DOHH2 (cell line): ENCODE measurements around the gene BCL2L1.

Experiments used
- H3F3A ChIP-seq: fragments of 200-600 bp; sonication (generic), shearing (Covaris generic); 2 replicates; pipeline ENCODE4 v1.6.0; 2016; ENCODE audit warnings: antibody characterized with exemption, mild to moderate bottlenecking; ENCODE audit not compliant: control insufficient read depth, insufficient read depth
- H3K27ac ChIP-seq: fragments of 200-600 bp; sonication (generic); 2 replicates; pipeline ENCODE4 v1.5.1; 2014; ENCODE audit warnings: low read depth, mild to moderate bottlenecking, low read length, moderate library complexity
- H3K27me3 ChIP-seq: fragments of 200-600 bp; sonication (generic); 2 replicates; pipeline ENCODE4 v1.6.1; 2014; ENCODE audit warnings: mild to moderate bottlenecking, low read length, mixed read lengths; ENCODE audit not compliant: control insufficient read depth
- H3K36me3 ChIP-seq: fragments of 200-600 bp; sonication (generic); 2 replicates; pipeline ENCODE4 v1.6.1; 2014; ENCODE audit warnings: mild to moderate bottlenecking, low read length, moderate library complexity, mixed read lengths; ENCODE audit not compliant: control insufficient read depth
- H3K4me1 ChIP-seq: fragments of 200-600 bp; sonication (generic); 2 replicates; pipeline ENCODE4 v1.6.1; 2014; ENCODE audit warnings: mild to moderate bottlenecking, low read length, mixed read lengths; ENCODE audit not compliant: control insufficient read depth
- H3K4me2 ChIP-seq: fragments of 200-600 bp; sonication (generic); 2 replicates; pipeline ENCODE4 v1.6.0; 2014; ENCODE audit warnings: mild to moderate bottlenecking, low read length, moderate library complexity
- H3K4me3 ChIP-seq: fragments of 200-600 bp; sonication (generic); 2 replicates; pipeline ENCODE4 v1.5.1; 2014; ENCODE audit warnings: mild to moderate bottlenecking, low read length, mixed read lengths
- H3K79me2 ChIP-seq: fragments of 200-600 bp; sonication (generic); 2 replicates; pipeline ENCODE4 v1.6.1; 2014; ENCODE audit warnings: mild to moderate bottlenecking, low read length, mixed read lengths; ENCODE audit not compliant: control insufficient read depth
- H3K9me2 ChIP-seq: fragments of 200-600 bp; sonication (generic); replicated peaks from 2 replicates; pipeline ENCODE4 v1.6.1; 2014; ENCODE audit warnings: mild to moderate bottlenecking, low read length, mixed read lengths; ENCODE audit not compliant: control insufficient read depth
- H3K9me3 ChIP-seq: fragments of 200-600 bp; sonication (generic); 2 replicates; pipeline ENCODE4 v1.6.1; 2014; ENCODE audit warnings: antibody characterized with exemption, low read length, mixed read lengths; ENCODE audit not compliant: control insufficient read depth, insufficient read depth
- H4K20me1 ChIP-seq: fragments of 200-600 bp; sonication (generic); 2 replicates; pipeline ENCODE4 v1.6.0; 2014; ENCODE audit warnings: low read depth, mild to moderate bottlenecking, antibody characterized with exemption, low read length, moderate library complexity; ENCODE audit not compliant: control insufficient read depth, insufficient read depth
- CTCF ChIP-seq: fragments of 200-600 bp; sonication (generic); IDR thresholded peaks from one replicate; pipeline ENCODE4 v1.5.1; 2014; ENCODE audit warnings: antibody characterized with exemption, mild to moderate bottlenecking, low read depth, low read length; ENCODE audit not compliant: poor library complexity, severe bottlenecking
- EZH2phosphoT487 ChIP-seq: fragments of 200-600 bp; sonication (generic); IDR thresholded peaks from 2 replicates; pipeline ENCODE4 v1.6.1; 2017; ENCODE audit warnings: borderline replicate concordance, mild to moderate bottlenecking, antibody characterized with exemption, low read length, moderate library complexity, mixed read lengths

BCL2L1 gene

DNA sequence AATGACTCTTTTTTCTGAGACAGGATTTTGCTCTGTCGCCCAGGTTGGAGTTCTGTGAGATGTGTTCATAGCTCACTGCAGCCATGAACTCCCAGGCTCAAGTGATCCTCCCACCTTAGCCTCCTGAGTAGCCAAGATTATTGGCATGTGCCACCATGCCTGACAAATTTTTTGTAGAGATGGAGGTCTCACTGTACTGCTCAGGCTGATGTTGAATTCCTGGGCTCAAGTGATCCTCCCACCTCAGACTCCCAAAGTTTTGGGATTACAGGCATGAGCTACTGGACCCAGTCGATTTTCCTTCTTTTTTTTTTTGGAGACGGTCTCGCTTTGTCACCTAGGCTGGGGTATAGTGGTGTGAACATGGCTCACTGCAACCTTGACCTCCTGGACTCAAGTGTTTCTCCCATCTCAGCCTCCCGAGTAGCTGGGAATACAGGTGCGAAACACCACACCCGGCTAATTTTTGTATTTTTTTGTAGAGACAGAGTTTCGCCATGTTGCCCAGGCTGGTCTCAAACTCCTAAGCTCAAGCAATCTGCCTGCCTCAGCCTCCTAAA lies 24.3 kb downstream of the BCL2L1 start:
- H3K4me2 ChIP-seq: no peak overlapping the region
- no peak overlapping the region for H3K27ac ChIP-seq
- H4K20me1 ChIP-seq: no peaks in the 10 kb centered on the region
- TF ChIP-seq EZH2phosphoT487 (no peak), CTCF (no peak)
- no peaks in the 10 kb centered on the region for H3K36me3 ChIP-seq
- no peaks in the 10 kb centered on the region for H3K9me3 ChIP-seq
- H3K79me2 ChIP-seq: no peaks in the 10 kb centered on the region
- no peaks in the 10 kb centered on the region for H3K4me1 ChIP-seq
- no peaks in the 10 kb centered on the region for H3F3A ChIP-seq
- no peak overlapping the region for H3K4me3 ChIP-seq
- H3K9me2 ChIP-seq: no peaks in the 10 kb centered on the region
- no peaks in the 10 kb centered on the region for H3K27me3 ChIP-seq

DNA sequence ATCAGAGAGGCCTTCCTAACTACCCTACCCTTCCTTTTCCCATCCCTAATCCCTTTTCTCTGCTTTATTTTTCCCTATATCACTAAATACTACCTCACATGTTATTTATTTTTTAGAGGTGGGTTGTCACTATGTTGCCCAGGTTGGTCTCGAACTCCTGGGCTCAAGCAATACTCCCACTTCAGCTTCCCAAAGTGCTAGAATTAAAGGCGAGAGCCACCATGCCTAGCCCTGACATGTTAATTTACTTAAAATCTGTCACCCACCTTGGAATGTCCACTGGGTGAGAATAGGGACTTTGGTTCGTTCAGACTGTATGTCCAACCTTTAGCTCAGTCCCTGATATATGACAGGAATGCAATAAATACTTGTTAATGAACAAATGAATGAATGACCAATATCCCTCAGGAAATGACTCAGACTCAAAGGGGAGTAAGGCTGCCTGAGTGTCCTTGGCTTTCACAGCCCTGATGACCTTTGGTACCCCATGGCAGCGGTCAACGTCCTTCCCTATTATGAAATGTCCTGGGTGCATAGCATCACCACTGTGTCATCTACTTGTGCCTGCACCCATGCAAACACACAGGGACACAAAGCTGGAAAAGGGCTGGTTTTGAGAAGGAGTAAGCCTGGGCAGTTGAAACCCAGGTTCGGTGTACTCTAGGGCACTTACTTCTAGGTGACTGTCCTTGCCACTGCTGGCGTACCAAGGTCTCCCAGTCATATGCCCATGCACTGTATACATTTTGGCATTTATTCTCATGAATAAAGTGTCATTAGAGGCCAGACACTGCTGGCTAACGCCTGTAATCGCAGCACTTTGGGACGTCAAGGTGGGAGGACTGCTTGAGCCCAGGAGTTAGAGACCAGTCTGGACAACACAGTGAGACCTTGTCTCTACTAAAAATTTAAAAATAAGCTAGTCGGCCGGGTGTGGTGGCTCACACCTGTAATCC lies 26.5 kb downstream of the BCL2L1 start:
- Histone ChIP-seq H3K4me3 (no peak overlapping the region), H3F3A (peaks cover 5% of the 10 kb centered on the region), H3K36me3 (0 out of 2 replicates have a peak, but pooled peaks cover 4% of the 10 kb centered on the region), H3K9me2 (no peaks in the 10 kb centered on the region), H3K27ac (no peak overlapping the region), H3K27me3 (no peaks in the 10 kb centered on the region), H4K20me1 (no peaks in the 10 kb centered on the region), H3K79me2 (no peaks in the 10 kb centered on the region), H3K9me3 (no peaks in the 10 kb centered on the region), H3K4me2 (no peak overlapping the region), H3K4me1 (peaks cover 13% of the 10 kb centered on the region)
- no peak for TF ChIP-seq CTCF
- TF ChIP-seq EZH2phosphoT487: no peak

DNA sequence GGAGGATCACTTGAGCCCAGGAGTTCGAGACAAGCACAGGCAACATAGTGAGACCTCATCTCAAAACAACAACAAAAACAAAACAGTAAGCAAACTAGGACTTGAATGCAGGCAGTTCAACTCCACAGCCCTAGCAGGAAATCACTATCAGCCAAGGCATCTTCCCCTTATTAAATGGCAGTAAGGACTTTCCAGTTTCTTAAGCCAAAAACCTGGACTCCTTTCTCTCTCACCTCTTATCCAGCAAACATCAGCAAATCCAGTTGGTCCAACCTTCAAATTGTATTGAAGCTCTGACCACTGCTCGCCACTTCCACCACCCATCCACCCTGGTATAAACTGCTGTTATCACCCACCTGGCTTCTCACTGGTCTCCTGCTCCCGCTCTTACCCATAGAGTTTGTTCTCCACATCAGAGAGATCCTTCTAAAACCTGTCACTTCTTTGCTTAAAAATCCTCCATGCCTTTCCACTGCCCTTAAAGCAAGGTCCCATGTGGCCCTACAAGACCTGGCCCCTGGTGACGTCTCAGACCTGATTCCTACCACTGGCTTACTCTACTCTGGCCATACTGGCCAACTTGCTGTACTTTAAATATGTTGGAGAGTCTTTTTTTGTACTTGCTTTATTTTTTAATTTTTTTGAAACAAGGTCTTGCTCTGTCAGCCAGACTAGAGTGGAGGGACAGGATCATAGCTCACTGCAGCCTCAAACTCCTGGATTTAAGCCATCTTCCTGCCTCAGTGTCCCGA lies 27.6 kb downstream of the BCL2L1 start:
- no peak overlapping the region for H3K27ac ChIP-seq
- H3K9me2 ChIP-seq: no peaks in the 10 kb centered on the region
- H3K4me1 ChIP-seq: peaks cover 23% of the 10 kb centered on the region
- no peak overlapping the region for H3K4me3 ChIP-seq
- H3K4me2 ChIP-seq: no peak overlapping the region
- H4K20me1 ChIP-seq: no peaks in the 10 kb centered on the region
- no peaks in the 10 kb centered on the region for H3K27me3 ChIP-seq
- H3K9me3 ChIP-seq: no peaks in the 10 kb centered on the region
- TF ChIP-seq EZH2phosphoT487: no peak
- no peak for TF ChIP-seq CTCF
- H3F3A ChIP-seq: peaks cover 7% of the 10 kb centered on the region
- peaks cover 5% of the 10 kb centered on the region; the same call in 1 of the 2 replicates for H3K79me2 ChIP-seq
- 0 out of 2 replicates have a peak, but pooled peaks cover 4% of the 10 kb centered on the region for H3K36me3 ChIP-seq
